ENCODE results near the gene LCN10. TPM values are rescaled to one million over a fixed set of nuclear protein-coding genes. Genes with fewer than 3 reads are reported as not detected.

LCN10 gene
- polyA plus RNA-seq, 3 donors = 0.16 TPM; not detected in 2

DNA sequence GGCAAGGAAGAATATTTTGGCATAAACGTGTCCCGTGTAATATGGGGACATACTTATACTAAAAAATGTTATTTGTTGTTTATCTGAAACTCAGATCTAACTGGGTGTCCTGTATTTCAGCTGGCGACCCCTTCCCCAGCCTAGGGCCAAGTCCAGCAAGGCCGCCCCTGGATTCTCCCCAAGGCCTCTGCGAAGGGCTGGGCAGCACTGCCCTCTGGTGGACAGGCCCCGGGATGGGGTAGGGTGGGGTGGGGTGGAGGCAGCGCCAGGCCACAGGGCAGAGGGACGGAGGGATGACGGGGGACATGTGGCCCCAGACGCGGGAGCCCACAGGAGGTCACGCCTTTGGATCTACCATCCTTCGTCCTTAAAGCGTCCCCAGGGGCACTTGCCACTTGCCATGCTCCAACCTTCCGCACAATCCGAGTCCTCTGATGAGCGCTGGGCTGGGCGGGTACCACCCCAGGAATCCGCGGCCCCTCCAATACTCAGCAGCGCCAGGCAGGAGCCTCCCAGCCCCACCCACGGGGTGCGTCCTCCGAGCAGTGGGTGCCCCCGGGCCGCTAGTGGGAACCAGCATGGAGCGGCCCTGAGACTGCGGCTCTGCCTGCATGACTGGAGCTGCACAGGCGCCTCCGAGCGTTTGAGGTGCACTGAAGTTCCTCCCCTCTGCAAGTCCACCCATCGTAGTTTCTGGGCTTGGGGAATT is 48.4 kb downstream of the LCN10 start:
- H3K4me1 ChIP-seq (ENCODE audit: control insufficient read depth in 1 of 2, insufficient read depth in 2 of 2, low read length in 2 of 2) = peaks cover 49 to 52% of the 10 kb centered on the region in 2 donors
- no peak overlapping the region for H3K27ac ChIP-seq (ENCODE audit: low read depth in 1 of 2, low read length in 2 of 2)
- Mint-ChIP-seq H3K4me3 (no peak overlapping the region), H3K27ac (no peak overlapping the region), H3K4me1 (peaks cover 33% of the 10 kb centered on the region), H3K27me3 (ENCODE audit: low read depth in 3 of 3) (peaks cover 2 to 4% (median 3%) of the 10 kb centered on the region in 3 donors), H3K36me3 (peaks cover 0 to 2% of the 10 kb centered on the region in 2 donors), H3K9me3 (no peaks in the 10 kb centered on the region)
- TF ChIP-seq, protein P1, sequence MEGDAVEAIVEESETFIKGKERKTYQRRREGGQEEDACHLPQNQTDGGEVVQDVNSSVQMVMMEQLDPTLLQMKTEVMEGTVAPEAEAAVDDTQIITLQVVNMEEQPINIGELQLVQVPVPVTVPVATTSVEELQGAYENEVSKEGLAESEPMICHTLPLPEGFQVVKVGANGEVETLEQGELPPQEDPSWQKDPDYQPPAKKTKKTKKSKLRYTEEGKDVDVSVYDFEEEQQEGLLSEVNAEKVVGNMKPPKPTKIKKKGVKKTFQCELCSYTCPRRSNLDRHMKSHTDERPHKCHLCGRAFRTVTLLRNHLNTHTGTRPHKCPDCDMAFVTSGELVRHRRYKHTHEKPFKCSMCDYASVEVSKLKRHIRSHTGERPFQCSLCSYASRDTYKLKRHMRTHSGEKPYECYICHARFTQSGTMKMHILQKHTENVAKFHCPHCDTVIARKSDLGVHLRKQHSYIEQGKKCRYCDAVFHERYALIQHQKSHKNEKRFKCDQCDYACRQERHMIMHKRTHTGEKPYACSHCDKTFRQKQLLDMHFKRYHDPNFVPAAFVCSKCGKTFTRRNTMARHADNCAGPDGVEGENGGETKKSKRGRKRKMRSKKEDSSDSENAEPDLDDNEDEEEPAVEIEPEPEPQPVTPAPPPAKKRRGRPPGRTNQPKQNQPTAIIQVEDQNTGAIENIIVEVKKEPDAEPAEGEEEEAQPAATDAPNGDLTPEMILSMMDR (IDR thresholded peaks at IDR 0.05) = peak; percentile 96
- H3K27me3 ChIP-seq (ENCODE audit: control insufficient read depth in 2 of 2, insufficient read depth in 2 of 2, low read length in 2 of 2) = no peaks in the 10 kb centered on the region
- H2AFZ ChIP-seq (ENCODE audit: insufficient read depth, low read depth, low read length, poor library complexity, severe bottlenecking) = no peak overlapping the region
- no peak overlapping the region for H3K4me2 ChIP-seq (replicated peaks; ENCODE audit: extremely low read depth, low read length, poor library complexity, severe bottlenecking)
- H3K4me3 ChIP-seq (replicated peaks in 1 of 3; ENCODE audit: low read depth in 2 of 3, low read length in 3 of 3) = no peak overlapping the region
- peak; percentile 59 to 72 (median 65) for DNase-seq
- no peaks in the 10 kb centered on the region for H4K20me1 ChIP-seq (ENCODE audit: insufficient read depth, low read length)
- no peak overlapping the region for H3K9ac ChIP-seq (ENCODE audit: insufficient read depth, low read length, poor library complexity, severe bottlenecking)
- no peaks in the 10 kb centered on the region for H3K9me3 ChIP-seq (replicated peaks in 1 of 2; ENCODE audit: control insufficient read depth in 1 of 2, insufficient read depth in 1 of 2, low read length in 2 of 2)
- WGBS (ENCODE audit: insufficient coverage) = 40% methylated on average over 23 of the region's 32 CpGs
- no peaks in the 10 kb centered on the region for H3K79me2 ChIP-seq (ENCODE audit: insufficient read depth, low read length)
- H3K36me3 ChIP-seq (replicated peaks in 1 of 2; ENCODE audit: control insufficient read depth in 1 of 2, insufficient read depth in 2 of 2, low read length in 2 of 2) = no peaks in the 10 kb centered on the region
- intact Hi-C loops (cut with micrococcal nuclease) = no loop called here

DNA sequence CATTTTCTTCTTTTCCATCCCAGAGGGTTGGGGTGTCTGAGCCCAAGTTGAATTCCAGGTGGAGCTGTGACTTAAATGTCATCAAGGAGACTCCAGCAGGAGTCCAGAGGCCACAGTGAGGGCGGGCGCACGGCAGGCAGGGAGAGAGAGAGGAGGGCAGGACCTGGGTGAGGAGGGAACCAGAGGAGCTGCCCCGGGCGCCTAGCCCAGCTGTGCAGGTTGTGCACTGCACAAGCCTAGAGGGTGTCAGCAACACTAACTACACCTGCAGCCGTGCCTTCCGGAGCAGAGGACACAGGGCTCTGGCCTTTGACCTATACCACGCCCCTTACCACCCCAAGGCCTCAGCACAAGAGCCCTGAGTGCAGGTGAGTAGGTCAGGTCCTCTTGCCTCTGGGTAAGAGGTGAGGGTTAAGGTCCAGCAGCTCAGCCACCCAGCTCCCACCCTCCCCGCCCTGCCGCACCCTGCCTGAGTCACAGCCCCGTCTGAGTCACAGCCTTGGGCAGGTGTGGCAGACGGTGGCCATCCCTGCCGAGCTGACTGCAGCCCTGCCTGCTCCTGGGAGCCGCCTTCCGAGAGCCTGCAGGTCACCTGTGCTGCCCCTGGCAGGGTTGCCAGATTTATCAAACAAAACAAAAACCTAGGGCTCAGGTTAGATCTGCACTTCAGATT is 49.1 kb downstream of the LCN10 start:
- Mint-ChIP-seq H3K4me1 (peaks cover 29% of the 10 kb centered on the region), H3K9me3 (no peaks in the 10 kb centered on the region), H3K27me3 (ENCODE audit: low read depth in 3 of 3) (peaks cover 2 to 4% (median 3%) of the 10 kb centered on the region in 3 donors), H3K36me3 (no peaks in the 10 kb centered on the region), H3K4me3 (no peak overlapping the region), H3K27ac (peak overlapping the region in 2 of 7 donors; percentile 28 to 40)
- H3K4me2 ChIP-seq (replicated peaks; ENCODE audit: extremely low read depth, low read length, poor library complexity, severe bottlenecking) = no peak overlapping the region
- H2AFZ ChIP-seq (ENCODE audit: insufficient read depth, low read depth, low read length, poor library complexity, severe bottlenecking) = no peak overlapping the region
- intact Hi-C loops (cut with micrococcal nuclease) = no loop called here
- H3K36me3 ChIP-seq (replicated peaks in 1 of 2; ENCODE audit: control insufficient read depth in 1 of 2, insufficient read depth in 2 of 2, low read length in 2 of 2) = no peaks in the 10 kb centered on the region
- DNase-seq = peak in 2 of 3 donors; percentile 35 to 62
- H3K27ac ChIP-seq (ENCODE audit: low read depth in 1 of 2, low read length in 2 of 2) = no peak overlapping the region
- H3K79me2 ChIP-seq (ENCODE audit: insufficient read depth, low read length) = no peaks in the 10 kb centered on the region
- peaks cover 42 to 45% of the 10 kb centered on the region in 2 donors for H3K4me1 ChIP-seq (ENCODE audit: control insufficient read depth in 1 of 2, insufficient read depth in 2 of 2, low read length in 2 of 2)
- 49% methylated on average over 9 of the region's 15 CpGs for WGBS (ENCODE audit: insufficient coverage)
- H3K9ac ChIP-seq (ENCODE audit: insufficient read depth, low read length, poor library complexity, severe bottlenecking) = no peak overlapping the region
- TF ChIP-seq, protein P1 (IDR thresholded peaks at IDR 0.05) = no peak
- H4K20me1 ChIP-seq (ENCODE audit: insufficient read depth, low read length) = no peaks in the 10 kb centered on the region
- no peaks in the 10 kb centered on the region for H3K27me3 ChIP-seq (ENCODE audit: control insufficient read depth in 2 of 2, insufficient read depth in 2 of 2, low read length in 2 of 2)
- no peaks in the 10 kb centered on the region for H3K9me3 ChIP-seq (replicated peaks in 1 of 2; ENCODE audit: control insufficient read depth in 1 of 2, insufficient read depth in 1 of 2, low read length in 2 of 2)
- H3K4me3 ChIP-seq (replicated peaks in 1 of 3; ENCODE audit: low read depth in 2 of 3, low read length in 3 of 3) = no peak overlapping the region

Data from CD14-positive monocyte (primary cell).